NT2/D1 (cell line): ENCODE measurements around the gene MAZ.

Experiments
- SUZ12 ChIP-seq: IDR thresholded peaks from 2 replicates; pipeline ENCODE4 v1.6.1; 2011; ENCODE audit not compliant: insufficient read length, insufficient read depth; ENCODE audit errors: extremely low read depth
- YY1 ChIP-seq: IDR thresholded peaks from 2 replicates; pipeline ENCODE4 v1.6.1; 2011; ENCODE audit not compliant: insufficient read length, insufficient read depth
- ZNF274 ChIP-seq: IDR thresholded peaks from 2 replicates; pipeline ENCODE4 v1.6.1; 2011; ENCODE audit warnings: mild to moderate bottlenecking, low read depth, low read length

DNA sequence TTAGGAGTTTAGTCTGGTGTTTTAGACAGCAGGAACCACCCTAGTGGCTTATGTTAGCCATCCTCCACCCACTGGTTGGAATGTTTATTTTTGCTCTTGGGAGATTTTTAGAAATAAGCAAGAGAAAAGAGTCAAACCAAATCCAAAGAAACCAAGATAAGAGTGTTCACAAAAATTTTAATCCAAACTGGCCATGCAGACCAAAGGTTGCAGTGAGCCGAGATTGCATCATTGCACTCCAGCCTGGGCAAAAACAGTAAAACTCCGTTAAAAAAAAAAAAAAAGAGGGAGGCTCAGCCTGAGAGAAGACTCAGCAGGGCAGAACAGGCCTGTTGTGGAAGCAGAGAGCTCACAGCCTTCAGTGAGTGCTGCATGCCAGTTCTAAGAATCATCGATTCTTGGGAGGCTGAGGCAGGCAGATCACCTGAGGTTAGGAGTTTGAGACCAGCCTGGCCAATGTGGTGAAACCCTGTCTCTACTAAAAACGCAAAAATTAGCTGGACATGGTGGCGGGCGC lies 48.3 kb upstream of the MAZ start:
- TF ChIP-seq ZNF274 (no peak), YY1 (no peak), SUZ12 (no peak)
